Measurements from ENCODE around the gene KIAA1217.
A peak's percentile ranks its signal among the peaks of the same experiment; 100 is the strongest.

Gene KIAA1217

DNA sequence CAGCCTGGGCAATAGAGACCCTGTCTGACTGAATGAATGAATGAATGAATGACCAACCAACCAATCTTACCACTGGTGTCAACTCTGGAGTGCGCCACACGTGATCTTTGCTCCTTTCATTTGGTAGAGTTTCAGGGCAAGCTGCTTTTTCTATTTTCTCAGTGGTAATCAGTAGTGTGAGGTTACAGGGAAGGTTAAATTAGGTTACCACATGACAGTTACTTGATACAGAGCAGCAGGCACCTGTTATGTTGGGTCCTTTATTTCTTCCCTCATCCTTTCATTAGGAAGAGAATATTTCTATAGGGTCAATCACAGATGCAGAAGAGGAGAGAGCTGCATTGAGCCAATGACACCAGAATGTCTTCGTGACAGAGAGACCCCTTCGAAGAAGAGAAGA is 167.8 kb downstream of the KIAA1217 start:
- no peak for DNase-seq

DNA sequence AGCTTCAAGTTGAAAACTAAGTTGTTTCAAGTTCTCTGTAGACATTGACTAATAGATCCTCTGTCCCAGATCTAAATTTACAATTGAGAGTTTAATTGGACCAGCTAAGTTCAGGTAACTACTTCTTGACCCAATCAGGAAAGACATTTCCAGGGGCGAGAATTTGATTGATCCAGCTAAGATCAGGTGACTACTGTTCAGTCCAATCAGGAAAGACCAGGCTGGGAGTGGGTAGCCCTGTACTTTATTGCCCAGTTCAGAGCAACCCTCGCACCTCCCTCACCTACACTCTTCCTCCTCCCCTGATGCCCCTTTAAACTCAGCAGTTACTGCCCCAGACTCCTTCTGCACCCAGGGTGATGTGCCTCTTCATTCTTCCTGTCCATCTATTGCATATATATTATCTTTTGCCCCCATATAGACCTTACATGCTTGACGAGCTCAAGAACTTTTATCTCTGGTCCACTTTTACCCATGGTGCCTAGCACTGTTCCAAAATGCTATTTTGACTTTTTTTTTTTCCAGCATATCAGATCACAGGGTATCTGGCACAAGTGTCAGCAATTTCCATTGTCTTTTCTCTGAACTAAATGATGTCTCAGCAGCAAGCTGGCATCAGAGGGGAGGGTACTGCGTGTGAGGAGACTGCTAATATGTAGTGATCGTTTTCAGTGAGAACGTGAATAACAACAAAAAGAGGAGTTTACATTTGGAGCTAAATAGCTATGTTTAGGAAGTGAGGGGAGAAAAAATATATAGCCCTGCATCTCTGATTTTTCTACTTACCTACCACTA is 169.4 kb downstream of the KIAA1217 start:
- DNase-seq: no peak

DNA sequence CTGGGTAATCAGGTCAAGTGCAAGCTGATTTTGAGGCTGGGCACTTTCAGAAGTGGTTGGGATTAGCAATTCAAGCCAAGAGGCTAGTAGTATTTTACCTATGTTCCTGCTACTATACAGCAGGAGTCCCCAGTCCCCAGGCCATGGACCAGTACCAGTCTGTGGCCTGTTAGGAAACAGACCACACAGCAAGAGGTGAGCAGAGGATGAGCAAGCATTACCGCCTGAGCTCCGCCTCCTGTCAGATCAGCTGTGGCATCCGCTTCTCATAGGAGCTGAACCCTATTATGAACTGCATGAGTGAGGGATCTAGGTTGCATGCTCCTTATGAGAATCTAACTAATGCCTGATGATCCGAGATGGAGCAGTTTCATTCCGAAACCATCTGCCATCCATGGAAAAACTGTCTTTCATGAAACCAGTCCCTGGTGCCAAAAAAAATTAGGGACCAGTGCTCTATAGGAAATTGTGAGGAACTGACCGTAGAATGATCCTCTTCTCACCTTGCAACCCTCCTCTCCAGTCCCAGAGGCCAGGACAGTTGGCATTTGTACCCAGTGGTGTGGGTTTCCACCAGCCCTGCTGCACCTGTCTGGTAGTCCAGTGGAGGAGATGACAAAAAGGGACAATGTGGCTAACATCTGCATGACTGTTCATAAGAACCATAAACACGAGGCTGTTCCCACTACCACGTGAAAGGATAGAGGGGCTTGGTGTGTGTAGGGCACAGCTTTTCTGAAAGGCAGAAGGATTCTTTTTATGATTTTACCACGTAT is 172.5 kb downstream of the KIAA1217 start:
- no peak for DNase-seq

DNA sequence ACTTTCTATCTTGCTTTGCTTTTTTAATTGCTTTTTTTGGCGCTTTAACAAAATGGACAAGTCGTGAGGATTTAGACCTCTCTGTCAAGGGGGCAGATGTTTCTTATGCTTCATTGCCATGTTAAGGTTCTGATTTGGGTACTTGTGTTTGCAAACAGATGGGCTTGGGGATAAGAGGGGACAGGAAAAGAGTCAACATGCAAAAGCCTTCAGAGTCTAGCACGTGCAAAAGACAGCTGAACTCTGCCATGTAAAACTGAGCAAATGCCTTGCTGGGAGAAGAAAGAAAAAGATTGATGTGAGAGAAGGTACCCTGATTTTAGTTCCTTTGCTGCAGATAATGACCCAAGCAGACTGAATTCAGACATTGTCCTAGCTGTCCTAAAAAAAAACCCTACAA is 173.1 kb downstream of the KIAA1217 start:
- peak; percentile 62 for DNase-seq

DNA sequence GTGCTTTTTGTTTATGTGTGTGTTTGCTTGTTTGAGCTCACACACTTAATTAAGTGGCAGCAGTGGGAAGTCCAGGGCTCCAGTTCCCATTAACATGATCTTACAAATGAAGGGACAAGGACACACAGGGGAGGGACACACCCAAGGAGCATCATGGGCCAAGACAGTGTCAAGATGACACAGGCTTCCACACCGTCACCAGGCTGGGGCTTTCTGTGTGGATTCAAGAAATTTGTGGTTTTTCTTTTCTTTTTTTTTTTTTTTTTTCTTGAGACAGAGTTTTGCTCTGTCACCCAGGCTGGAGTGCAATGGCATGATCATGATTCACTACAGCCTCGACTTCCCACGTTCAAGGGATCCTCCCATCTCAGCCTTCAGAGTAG is 173.6 kb downstream of the KIAA1217 start:
- DNase-seq: no peak

DNA sequence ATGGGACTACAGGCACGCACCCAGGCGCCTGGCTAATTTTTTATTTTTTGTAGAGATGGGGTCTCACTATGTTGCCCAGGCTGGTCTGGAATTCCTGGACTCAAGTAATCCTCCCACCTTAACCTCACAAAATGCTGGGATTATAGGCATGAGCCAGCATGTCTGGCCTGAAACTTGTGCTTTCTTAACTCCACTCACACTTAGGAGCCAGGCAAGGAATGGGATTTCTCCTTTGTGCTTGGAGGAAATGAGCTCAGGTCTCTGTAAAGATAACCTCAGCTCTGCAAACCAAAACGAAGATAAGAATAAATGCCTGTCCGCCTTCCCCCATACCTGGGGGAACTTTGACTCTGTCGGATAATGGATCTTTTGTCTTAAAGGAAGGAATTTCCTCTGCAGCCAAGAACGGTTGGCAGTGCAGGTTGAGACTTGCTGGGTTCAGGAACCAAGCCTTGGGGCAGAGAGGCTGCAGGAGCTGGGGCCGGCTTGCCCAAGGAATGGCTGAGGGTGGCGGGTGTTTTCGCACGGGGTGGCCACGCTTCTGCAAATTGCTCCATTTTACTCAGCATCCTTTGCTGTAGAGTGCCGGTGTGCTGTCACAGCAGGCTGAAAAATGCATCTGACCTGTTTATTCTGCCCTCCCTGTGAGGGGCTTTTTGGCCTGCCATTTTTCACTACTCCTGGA is 174.2 kb downstream of the KIAA1217 start:
- peak; percentile 62 for DNase-seq

DNA sequence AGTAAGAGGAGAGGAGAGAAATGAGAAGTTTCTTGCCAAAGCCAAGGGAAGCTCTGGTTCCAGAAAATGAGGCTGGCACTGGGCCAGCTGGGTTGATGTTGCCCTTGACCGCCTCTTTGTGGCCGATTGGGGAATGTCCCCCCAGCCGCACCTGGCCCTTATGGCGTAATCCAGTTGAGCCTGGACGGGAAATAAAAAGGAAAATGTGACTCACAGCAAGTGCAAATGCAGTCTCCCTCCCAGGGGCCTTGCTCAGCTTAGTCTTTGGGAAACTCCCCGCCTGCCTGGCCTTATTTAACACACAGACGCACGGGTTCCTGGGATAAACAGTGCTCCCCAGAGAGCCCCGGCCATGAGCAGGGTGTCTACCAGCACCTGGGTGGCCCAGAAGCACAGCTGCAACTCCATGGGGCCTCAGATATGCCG is 174.8 kb downstream of the KIAA1217 start:
- DNase-seq: peak; percentile 70

DNA sequence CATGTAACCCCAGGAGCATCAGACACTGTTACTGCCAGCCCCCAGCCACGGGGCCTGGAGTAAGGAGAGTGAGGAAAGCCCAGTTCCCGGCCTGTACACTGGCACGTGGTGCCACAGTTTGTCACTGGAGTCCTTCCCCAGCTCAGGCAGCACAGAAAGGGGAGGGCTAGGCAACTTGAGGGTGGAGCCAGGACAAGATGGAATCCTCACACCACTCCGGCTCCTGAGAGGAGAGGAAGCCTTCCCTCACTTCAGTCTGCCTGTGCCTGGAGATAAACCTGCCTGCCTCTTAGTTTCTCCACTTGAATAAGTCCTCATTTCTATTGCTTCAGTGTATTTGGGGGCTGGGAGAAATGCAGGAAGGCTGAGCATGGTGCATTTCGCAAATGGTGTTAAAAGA is 176.0 kb downstream of the KIAA1217 start:
- no peak for DNase-seq

DNA sequence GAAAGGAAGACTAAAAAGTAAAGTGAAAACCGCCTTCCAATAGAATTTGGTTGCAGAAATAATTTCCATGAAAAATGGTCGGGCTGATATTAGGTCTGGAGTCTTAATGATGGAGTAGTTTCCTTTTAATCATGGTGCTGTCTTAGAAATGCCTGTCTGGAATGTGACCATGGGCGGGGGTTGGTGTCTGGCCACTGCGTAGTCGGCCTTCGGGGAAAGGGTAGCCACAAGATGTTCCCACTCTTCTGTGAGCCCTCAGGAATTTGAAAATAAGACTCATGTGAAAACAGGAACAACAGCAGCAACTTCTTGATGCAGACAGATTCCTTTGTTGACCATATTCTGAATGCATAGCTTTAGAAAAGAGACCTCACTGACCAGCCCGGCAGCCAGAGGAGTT is 176.8 kb downstream of the KIAA1217 start:
- DNase-seq: no peak

DNA sequence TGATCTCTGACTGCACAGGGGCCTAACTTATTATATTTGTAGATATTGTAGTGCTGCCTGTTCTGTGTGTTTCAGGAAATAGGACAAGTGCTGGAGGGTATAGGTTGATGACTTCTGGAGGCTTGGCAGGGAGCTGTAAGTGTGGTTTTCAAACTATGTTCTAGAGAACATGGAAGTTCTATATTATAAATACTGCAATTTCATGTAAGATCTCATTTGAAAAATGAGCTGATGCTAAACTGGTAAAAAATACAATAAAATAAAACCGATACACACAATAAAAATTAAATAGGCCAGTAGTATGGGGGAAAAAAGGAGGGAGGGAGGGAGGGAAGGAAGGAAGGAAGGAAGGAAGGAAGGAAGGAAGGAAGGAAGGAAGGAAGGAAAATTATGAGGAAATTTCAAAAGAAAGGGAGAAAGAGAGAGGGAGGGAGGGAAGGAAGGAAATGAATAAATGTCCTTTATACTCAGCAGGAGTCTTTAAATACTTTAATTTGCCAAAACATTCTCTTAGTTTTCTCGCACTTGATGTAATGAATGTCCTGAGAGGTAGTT is 181.3 kb downstream of the KIAA1217 start:
- DNase-seq: no peak

DNA sequence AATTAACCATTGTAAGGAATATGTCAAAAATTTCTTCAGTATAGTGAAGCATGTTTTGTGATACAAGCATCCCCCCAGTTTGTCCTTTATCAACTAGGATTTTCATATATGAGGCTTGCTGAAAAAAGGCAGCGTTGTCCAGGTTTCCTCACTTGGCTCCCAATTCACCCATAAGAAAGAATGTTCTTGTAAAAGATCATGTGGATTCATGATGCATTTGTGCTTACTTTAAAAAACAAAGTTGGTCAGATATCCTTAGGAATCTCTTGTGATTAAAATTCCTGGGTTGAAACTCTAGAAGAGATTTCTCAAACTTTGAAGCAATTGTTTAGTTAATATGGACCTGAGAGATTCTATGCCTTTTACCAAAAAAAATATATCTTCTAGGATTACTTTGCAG is 181.8 kb downstream of the KIAA1217 start:
- DNase-seq: no peak

DNA sequence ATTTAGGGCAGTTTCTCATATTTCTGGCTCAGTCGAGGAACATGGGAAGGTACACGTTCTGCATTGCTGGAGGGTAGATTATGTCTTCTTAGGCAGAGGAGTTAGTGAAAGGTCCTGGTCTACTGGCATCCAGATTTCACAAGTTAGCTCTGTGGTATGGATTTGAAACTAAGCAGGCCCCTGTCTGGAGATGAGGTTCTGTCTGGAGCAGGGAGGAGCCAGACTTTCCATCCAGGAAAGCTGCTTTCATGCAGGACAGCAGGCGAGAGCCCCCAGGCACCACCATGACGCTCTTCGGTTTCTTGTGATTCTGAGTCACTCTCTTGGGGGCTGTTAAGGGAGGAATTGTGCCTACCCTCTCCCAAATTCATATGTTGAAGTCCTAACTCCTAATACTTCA is 184.3 kb downstream of the KIAA1217 start:
- DNase-seq: no peak

DNA sequence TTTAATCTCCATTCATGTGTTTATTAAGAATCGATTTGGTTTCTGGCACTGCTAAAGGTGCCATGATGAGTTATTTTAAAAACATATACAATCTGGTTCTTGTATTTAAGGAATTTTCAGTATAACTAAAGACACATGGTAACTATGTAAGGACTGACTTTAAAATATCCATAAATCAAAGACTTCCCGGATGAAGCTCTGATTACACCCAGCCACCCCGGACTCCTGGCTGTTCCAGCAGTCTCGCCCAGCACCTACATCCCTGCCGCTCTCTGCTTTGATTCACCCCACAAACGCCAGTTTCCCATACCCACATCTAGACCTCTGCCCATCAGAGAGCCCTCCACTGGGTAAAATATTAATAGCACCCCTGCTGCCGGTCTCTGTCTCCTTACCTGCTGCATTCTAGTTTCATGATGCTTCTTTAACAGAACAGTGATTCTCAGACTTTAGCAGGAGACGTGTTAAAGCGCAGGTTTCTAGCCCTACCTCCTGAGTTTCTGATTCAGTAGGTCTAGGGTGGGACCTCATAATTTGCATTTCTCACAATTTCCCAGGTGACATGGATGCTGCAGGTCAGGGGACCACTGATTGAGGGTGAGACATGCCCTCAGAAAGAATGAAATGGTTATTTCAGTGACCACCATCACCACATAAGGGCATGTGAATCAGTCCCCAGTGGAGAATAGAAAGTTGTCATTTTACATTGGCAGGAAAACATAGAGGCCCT is 185.7 kb downstream of the KIAA1217 start:
- no peak for DNase-seq

DNA sequence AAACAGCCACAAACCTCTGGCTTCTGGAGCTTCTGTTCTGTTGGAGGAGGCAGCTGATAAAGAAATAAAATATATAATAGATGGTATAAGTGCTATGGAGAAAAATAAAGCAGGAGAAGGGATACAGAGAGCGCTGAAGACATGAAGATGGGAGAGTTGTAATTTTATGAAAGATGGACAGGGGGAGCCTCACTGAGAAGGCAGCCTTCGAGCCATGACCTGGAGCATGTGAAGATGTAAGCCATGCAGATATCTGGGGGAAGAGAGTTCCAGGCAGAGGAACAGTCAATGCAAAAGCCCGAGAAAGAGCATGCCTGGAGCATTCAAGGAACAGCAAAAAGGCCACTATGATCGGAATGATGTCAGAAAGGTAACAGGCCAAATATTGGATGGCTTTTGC is 187.5 kb downstream of the KIAA1217 start:
- DNase-seq: no peak

DNA sequence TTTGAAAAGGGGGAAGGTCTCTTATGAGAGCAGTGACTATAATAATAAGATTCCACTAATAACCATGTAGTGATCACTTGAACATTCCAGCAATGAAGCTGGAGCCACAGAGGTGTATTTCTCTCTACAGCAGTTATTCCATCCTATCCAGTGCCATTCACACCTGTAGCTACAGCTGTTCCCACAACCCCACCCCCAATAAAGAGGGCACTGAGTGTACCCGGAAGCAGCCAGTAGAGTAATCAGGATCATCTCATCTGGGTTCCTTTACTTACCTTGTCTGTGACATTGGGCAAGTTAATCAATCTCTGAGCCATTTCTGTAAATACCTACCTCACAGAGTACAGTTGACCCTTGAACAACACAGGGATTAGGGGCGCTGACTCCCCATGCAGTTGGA is 188.7 kb downstream of the KIAA1217 start:
- DNase-seq: no peak

DNA sequence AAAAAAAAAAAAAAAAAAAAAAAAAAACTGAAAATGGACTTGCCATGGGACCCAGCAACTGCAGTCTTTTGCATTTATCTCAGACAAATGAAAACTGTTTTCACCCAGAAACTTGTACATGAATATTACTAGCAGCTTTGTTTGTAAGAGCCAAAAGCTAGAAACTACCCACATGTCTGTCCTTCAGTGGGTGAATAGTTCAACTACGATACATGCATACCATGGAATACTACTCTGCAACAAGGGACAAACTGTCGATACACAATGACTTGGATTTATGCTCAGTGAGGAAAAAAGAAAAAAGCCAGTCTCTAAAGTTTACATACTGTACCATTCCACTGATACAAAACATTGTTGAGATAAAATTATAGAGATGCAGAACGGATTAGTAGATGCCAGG is 195.6 kb downstream of the KIAA1217 start:
- DNase-seq: no peak

DNA sequence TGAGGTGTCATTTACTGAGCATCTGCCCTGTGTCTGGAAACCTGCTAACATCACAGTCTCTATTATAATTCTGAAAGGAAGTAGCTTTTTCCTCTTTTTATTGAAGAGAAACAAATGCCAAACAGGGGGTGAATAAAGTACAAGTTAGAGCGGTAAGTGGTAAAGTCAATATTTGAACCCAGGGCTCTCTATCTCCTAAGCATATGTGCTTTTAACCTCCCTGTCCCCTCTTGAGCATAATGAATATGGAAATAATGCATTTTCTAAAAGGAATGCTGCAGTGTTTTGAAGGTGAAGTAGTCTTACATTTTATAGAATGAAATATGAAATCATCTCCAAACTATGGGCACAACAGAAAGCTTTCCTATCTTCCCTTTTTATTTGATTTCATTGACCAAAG is 196.7 kb downstream of the KIAA1217 start:
- no peak for DNase-seq

DNA sequence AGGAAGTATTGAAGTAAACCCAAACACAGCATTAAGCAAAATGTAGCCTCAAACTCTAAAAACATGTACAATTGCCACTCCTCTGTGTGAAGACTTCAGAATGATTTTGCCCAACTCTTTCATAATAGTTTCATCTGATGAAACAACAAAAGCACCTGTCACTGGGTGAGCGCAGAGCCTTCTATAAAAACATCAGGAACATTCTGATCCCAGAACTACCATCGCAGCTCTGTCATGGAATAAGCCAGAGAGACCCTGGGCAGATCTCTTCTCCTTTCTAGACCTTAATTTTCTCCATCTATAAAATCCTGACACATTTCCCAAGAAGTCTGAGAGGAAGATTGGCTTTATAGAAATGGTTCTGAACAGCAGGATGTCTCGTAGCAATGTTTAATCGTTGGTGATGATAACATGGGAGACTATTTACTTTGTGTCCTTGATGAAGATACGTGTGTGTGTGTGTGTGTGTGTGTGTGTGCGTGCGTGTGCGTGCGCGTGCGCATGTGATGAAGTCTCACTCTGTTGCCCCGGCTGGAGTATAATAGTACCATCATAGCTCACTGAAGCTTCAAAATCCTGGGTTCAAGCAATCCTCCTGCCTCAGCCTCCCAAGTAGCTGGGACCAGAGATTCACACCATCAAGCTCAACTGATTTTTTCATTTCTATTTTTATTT is 198.0 kb downstream of the KIAA1217 start:
- no peak for DNase-seq

DNA sequence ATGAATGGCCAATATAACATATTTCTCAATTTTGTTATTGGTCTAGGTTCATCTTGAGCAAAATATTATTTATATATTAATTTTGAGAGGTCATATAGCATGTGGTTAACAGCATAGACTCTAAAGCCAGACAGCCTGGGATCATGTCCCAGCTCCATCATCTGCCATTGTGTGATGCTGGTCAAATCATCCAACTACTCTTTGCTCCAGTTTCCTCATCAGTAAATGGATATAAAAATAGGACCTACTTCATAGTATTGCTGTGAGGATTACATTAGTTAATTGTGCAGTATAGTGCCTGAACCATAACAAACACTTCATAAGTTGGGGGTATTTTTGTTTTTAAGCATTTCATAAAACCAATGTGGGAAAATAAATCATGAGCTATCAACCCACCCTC is 199.0 kb downstream of the KIAA1217 start:
- DNase-seq: no peak

DNA sequence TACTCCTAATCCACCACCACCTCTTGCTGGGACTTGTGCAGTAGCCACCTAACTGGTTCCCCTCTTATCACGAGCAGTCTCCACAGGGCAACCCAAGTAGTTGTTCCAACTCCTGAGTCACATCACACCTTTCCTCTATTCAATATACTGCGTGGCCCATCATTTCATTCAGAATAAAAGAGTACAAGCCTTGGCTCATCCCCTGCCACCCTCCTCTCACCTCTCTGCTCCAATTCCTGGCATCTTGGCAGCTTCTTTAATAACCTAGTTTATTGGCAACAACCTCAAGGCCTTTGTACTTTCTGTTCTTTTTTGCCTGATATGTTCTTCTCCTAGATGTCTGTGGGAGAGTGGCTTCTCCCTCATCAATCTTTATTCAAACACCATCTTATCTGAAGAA is 199.4 kb downstream of the KIAA1217 start:
- DNase-seq: no peak

DNA sequence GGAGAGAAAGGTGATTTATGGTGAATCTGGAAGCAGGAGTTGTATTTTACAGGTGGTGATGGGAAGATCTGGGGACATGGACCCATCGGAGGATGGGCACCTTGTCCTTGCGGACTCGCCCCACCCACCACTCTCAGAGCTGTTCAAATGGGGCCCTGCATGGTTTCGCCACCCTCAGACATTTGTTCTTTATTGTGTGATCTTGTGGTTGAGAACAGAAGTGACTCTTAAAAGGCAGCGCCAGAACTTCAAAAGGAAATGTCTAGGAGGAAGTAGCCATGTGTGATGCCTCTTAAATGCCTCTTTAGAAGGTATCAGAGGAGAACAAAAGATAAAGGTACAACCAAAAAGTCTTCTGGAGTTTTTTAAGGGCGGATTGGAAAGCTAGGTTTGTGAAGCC is 205.7 kb downstream of the KIAA1217 start:
- peak; percentile 70 for DNase-seq

DNA sequence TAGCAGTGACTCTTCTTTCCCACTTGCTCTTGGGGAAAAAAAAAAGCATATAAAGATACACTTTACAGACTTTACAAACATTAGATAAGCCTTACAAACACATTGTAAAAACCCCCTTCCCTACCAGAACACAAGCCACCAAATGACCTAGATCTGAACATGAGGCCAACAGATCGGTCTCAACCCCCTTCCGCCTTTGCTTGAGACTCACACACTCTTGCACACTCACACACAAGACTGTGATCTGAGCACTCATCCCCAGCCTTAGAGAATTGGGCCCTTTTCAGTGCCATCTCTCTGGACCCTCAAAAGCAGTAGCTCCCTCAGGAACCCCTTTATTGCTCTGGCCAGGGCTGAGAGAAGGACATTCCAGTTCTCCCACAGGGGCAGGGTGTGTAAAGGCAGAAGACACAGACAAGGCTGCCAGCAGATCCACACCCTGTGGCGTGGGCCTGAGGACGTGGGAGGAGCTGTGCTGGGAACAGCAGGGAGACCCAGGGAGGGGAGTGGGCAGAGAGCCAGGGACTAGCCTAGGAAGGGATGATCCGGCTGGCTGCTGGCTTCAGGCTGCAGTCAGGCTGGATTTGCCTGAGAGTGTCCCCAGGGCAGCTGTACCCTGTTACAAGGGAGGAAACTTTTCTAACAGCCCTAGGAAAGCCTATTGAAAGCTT is 206.7 kb downstream of the KIAA1217 start:
- no peak for DNase-seq

Measured in DMS79 (cell line).